H1 (cell line): ENCODE measurements around the gene UBASH3B. TPM values are rescaled to one million over a fixed set of nuclear protein-coding genes. Genes with fewer than 3 reads are reported as not detected.

Experiments used
- TAF1 ChIP-seq: IDR thresholded peaks from 2 replicates; pipeline ENCODE4 v1.6.1; 2011; ENCODE audit warnings: mild to moderate bottlenecking, low read depth, low read length
- TEAD4 ChIP-seq: IDR thresholded peaks from 2 replicates; pipeline ENCODE4 v1.6.1; 2012; ENCODE audit warnings: low read depth, low read length, inconsistent platforms, mixed read lengths
- ZNF274 ChIP-seq: IDR thresholded peaks from 2 replicates; pipeline ENCODE4 v1.7.0; 2012; ENCODE audit warnings: low read length, borderline replicate concordance; ENCODE audit errors: extremely low read depth
- polyA plus RNA-seq, 7 experiments: library from polyadenylated mRNA; depleted of rRNA in 3 of 7; stranded (reverse) in 5 of 7; unstranded in 2 of 7; fragments of >200 nt in 5 of 7; fragments of 200-250 nt in 2 of 7; gene quantifications; 1 replicate in 5 of 7; 2 replicates in 1 of 7; 4 replicates in 1 of 7; pipeline versions ENCODE4 v1.2.1 to v1.2.3, GENCODE V29; 2011 to 2013; ENCODE audit warnings: missing spikeins in 2 of 7, mixed read lengths in 2 of 7
- total RNA-seq: library from RNA; stranded (reverse); fragmentation: NEBNext Ultra II Directional; extraction: Animal tissue kit (Norgen Biotek cat#: 25700); gene quantifications from 2 replicates; pipeline ENCODE4 v1.2.1, GENCODE V29; 2021
- TF ChIP-seq, protein P1 (sequence below): IDR thresholded peaks from 2 replicates; pipeline ENCODE4 v1.6.1; 2012; ENCODE audit warnings: inconsistent platforms

The UBASH3B gene
- total and polyA plus RNA-seq, 2 of the 8 experiments (the other 6 are each of a cell fraction or from before 2014, with no cell fraction given): 7.5 to 9.5 TPM

GRCh38 chr11:122807731-122808477, 152.4 kb downstream of the UBASH3B start (continued):
- TF ChIP-seq ZNF274 (no peak), TAF1 (no peak), TEAD4 (no peak)
- TF ChIP-seq, protein P1, sequence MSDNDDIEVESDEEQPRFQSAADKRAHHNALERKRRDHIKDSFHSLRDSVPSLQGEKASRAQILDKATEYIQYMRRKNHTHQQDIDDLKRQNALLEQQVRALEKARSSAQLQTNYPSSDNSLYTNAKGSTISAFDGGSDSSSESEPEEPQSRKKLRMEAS: no peak
